GM21737 (cell line): ENCODE measurements around the gene KRT1.
"Not testable (repeated sequence)": the region's sequence is repeated elsewhere in the genome, so short reads cannot be mapped to it uniquely, and the experiment has no call there.

Experiments used
- ATAC-seq: cut with Tn5 transposase; IDR thresholded peaks from one replicate; pipeline ENCODE4 v1.9.1; 2021; ENCODE audit warnings: mild to moderate bottlenecking, moderate library complexity; ENCODE audit not compliant: unreplicated experiment

The KRT1 gene

GRCh38 chr12:52680363-52680762, at the start of gene KRT1:
Gene KRT1 (minus strand): TSS chr12:52680407. CDS start chr12:52680348, 59 bp downstream.
- ATAC-seq = no peak

DNA sequence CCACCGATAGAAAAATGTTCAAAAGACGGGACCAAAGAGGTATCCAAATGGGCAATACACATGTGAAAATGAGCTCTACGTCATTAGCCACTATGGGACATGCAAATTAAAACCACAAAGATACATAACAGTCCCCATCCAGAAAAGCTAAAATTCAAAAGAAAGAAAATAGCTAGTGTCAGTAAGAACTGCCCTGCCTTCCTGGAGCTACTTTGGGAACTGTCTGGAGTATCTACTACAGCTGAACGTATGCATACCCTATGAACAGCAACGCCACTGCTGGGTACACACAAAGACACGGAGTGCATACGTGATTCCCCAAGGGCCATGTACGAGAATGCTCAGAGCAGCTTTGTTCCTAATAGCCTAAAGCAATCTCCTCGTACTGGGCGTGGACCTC, 48.9 kb upstream of the KRT1 start:
- no peak for ATAC-seq

- no peak for ATAC-seq
These were observed 48.2 kb upstream of the KRT1 start for GRCh38 chr12:52728374-52728773.

DNA sequence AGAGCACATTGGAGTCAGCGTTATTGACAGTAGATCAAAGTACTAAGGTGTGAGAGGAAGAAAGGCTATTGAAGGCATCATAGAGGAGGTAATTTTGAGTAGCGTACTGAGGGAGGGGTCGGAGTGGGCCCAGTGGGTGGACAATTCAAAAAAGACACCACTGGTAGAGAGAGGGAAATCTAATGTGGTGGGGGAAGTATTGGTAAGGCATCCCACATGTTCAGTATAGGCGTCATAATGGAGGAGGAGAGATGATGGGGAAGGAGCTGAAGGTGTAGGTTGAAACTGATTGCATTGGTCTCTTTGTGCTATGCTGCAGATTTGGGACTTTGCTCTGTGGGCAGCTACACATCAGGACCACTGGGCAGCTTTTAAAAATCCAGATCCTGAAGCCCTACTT, 46.8 kb upstream of the KRT1 start:
- no peak for ATAC-seq

DNA sequence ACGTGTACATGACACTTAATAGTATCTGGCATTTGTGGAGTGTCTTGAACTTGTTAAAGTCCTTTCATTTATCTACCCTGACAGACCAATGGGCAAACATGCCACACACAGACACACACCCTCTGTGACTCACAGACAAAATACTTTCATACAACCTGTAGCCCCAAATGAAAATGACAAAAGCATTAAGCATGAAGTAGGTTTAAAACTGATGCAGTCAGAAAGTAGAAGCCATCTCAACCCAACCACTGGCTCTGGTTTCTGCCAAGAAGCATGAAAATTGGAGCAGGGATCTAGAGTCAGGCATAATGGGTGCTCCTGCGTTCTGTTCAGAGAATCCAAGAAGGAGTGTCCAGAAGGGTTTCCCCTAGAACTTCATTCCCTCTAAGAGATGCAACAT, 46.2 kb upstream of the KRT1 start:
- ATAC-seq = no peak

DNA sequence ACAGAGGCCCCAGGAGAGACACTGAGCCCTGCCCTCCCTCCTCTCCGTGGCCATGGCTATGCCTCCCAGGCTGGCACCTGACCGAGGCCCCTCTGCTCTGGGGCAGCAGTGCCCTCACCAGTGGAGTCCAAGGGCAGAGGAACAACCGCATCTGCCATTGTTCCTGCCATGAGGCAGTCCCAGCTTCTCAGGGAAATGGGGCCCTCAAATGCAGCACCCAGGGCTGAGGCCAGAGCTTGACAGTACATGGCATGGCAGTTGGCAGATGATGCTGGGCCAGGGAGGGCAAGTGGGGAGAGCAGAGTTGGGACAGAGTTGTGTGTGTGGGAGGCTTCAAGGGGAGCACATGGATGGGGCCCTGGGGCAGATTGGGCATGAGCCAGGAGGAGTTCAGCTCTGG, 44.2 kb upstream of the KRT1 start:
- no peak for ATAC-seq

- no peak for ATAC-seq
These were observed 42.5 kb upstream of the KRT1 start for GRCh38 chr12:52722680-52723079.

DNA sequence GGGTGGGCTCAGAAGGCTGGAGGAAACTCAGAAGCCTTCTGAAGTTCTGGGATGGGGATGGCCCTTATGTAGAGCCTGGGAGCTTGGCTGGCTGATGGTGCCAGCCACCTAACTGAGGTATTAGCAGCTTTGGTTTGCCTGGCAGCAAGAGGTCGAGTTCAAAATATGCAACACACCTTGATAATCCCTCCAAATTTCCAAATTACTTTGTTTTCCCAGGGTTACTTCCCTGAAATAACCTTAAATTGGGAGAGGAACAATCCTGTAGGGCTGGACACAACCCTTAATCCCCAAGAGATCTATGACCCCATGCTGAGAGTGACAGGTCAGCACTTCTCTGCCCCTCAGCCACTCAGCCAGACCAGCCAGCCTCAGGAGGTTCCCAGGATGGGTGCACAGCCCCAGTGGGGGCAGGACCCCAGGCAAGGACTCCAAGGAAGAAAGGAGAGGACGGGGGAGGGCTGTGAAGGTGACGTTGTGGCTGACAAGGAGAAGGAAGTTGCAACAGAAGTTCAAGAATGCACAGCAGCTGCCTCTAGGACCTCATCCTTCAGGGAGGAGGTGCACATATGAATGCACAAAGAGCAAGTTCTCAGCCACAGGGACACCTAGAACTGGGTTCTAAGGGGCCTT, 41.7 kb upstream of the KRT1 start:
- ATAC-seq = no peak

DNA sequence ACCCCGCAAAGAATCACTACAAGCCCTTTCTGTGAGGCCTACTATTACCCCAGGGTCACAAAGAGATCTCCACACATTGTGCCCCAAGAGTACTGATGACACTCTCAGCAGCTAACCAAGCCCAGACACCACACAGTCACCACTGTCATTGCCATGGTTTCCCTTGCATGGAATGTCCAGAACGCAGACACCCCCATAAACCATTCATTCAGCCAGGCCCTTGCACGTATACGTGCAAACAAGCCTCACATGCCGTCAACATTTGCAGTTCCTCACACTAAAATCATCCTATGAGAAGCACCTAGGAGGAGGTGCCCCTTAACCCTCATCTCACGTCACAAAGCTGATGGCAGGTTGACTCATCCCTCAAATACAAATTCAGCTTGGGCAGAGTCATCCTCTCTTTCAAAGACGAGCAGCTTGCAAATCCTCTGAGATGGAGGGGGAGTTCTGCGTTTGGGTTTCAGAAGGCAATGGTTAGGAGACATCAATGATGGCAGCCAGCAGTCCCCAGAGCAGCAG, 40.2 kb upstream of the KRT1 start:
- no peak for ATAC-seq

DNA sequence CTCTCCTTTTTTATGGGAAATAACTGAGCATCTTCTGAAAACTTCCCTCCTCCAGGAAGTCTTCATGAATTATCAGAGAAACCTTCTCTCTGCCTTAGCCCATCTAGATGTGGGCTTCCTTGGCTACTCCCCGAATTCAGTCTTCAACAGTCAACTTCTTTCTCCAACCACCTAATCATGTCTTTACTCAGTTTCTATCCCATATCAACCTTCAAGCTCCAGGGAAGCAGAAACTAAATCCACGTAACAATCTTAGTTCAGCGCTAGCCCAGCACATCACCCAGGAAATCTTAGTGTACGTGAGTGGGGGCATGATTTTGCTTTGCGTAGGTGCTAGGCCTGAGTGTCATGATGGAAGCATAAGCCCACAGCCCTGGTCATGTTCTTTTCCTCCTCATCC, 35.9 kb upstream of the KRT1 start:
- no peak for ATAC-seq

DNA sequence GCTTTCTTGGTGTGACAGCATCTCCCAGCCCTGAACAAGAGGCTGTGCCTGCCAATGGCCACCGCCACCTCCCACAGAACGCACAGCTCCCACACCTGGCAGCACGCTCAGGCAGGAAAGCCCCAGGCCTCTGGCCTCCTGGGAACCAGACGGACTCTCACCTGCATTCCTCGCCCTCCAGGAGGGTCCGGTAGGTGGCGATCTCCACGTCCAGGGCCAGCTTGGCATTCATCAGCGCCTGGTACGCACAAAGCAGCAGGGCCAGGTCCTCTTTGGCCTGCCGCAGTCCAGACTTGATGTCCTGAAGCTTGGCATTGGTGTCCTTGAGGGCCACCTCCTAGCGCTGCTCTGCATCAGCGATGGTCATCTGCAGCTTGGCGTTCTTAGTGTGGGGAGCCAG, 35.2 kb upstream of the KRT1 start:
- ATAC-seq = no peak

DNA sequence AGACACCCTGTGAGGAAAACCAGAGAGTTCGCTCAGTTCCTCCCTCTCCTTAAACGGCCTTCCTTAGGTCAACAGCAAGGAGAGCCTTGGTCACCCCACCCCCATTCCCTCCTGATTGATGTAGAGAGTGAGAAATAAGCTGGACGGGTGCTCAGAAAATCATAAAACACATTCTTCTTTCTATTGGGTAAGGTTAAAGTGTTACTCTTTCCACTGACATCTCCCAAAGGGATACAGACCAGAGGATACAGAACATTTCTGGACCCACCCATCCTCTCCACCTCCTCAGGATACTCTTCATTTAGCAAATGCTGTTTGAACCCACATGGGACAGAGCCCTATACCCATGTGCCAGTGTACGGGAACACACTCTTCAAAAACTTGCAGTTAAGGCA, 34.7 kb upstream of the KRT1 start:
- no peak for ATAC-seq

- ATAC-seq = no peak
These were observed 34.0 kb upstream of the KRT1 start for GRCh38 chr12:52713960-52714886.

DNA sequence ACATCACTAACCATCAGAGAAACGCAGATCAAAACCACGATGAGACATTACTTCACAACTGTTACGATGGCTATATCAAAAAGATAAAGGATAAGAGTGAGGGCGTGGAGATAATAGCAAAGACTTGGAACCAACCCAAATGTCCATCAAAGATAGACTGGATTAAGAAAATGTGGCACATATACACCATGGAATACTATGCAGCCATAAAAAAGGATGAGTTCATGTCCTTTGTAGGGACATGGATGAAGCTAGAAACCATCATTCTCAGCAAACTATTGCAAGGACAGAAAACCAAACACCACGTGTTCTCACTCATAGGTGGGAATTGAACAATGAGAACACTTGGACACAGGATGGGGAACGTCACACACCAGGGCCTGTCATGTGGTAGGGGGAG, 31.9 kb upstream of the KRT1 start:
- not testable (repeated sequence) for ATAC-seq

GRCh38 chr12:52710730-52711129, 30.5 kb upstream of the KRT1 start:
- no peak for ATAC-seq

DNA sequence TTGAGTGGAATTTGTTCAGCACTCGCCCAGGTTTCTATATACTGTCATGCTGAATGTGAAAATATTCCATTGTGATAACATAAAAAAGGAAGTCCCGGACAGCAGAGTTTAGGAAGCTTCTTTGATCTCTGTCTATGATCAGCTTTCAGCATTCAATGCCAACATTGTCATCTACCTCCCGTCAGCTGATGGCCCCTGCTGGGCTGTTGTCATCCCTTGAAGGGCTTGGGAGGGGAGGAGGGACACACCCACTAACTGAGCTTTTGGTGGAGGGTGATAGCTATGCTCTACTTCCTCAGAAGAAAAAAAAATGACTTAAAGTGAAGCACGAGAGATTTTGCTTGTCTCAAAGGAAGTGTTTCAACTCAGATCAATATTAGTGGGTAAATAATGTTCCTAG, 27.8 kb upstream of the KRT1 start:
- no peak for ATAC-seq

DNA sequence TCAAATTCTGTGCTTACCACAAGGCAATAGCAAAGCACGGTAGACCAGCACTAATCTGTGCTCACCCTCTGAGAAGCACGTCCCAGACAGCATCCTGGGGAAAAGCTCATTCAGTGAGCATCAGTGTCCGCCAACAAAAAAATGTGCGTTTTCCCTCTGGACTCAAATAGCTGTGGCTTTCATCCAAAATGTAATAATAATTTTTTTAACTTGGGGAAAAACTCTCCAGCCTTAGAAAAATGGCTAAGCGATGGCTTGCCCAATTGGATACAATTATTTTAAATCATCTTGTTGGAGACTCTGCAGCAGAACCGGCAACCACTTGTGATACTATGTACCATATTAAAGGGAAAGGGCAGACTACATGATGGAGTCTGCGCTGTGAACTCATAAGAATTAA, 24.3 kb upstream of the KRT1 start:
- no peak for ATAC-seq

DNA sequence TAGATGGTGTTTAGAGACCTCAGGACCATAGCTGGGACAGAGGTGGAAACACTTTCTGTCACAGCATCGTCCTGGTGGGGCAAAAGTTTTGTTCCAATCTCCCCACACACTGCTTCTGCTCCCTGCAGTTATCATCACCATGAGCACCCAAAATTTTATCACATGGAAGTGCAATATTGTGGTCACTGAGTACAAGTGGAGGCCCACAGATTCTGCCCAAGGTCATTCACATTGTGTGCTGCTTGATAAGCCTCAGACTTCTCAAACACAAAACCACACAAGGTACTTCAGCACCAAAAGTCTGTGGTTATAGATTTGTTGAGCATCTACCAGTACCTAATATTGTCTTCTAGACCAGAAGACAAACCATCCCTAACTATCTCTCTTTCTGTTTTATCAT, 23.7 kb upstream of the KRT1 start:
- ATAC-seq = no peak

- no peak for ATAC-seq
These were observed 23.2 kb upstream of the KRT1 start, which contains the start of gene KRT77 for GRCh38 chr12:52703424-52703823. Gene KRT77 (minus strand): TSS chr12:52703524. CDS start chr12:52703434, 90 bp downstream.

DNA sequence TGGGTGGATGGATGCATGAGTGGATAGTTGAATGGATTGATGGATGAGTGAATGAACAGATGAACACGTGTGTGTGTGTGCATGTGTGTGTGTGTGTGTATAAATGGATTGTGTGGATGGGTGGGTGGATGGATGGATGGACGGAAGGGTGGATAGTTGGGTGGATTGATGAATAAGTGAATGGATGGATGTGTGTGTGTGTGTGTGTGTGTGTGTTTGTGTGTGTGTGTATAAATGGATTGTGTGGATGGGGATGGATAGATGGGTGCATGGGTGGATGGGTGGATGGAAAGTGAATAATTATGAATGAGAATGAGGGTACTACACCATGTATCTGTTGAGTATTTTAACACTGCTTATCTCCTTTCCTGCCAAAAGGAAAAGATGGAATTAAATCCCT, 22.1 kb upstream of the KRT1 start:
- no peak for ATAC-seq

- ATAC-seq = no peak
These were observed 21.1 kb upstream of the KRT1 start for GRCh38 chr12:52701281-52701680.

DNA sequence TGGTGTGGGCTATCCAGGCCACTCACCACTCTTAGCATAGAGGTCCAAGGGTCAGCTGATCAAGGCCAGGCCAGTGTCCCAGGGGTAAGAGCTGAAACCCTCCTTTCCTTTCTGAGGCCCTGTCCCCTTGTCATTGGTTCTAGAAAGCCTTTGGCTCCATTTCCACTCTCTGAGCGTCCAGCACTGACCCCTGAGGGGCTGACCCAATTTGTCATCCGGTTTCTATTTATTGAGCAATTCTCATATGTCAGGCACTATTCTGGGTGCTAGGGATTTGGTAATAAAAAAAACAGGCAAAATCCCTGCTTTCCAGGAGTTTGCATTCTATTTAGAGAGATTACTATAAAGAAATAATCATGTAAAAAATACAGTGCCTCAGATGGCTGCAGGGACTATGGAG, 19.8 kb upstream of the KRT1 start:
- no peak for ATAC-seq
